Germinal center (tissue), 1 donor: Measurements from ENCODE around the gene KRT12.
"Not testable (repeated sequence)": the region's sequence is repeated elsewhere in the genome, so short reads cannot be mapped to it uniquely, and the experiment has no call there.

Experiments
- DNase-seq: peaks from one replicate; pipeline ENCODE4 v3.0.0; 2012; ENCODE audit warnings: mixed read lengths, low spot score

The KRT12 gene

GRCh38 chr17:40814657-40815056 is 52.4 kb downstream of the KRT12 start:
- DNase-seq: not testable (repeated sequence)

GRCh38 chr17:40813804-40814203 is 53.2 kb downstream of the KRT12 start:
- DNase-seq: no peak

- DNase-seq: no peak
These were observed 54.4 kb downstream of the KRT12 start for GRCh38 chr17:40812639-40813038.
